Progenitor cell of endocrine pancreas (in vitro differentiated cells): ENCODE results near the gene PCDHGA8. TPM values are rescaled to one million over a fixed set of nuclear protein-coding genes. Genes with fewer than 3 reads are reported as not detected.
"Not testable (repeated sequence)": the region's sequence is repeated elsewhere in the genome, so short reads cannot be mapped to it uniquely, and the experiment has no call there.

Source experiments
- DNase-seq: peaks from one replicate; pipeline ENCODE4 v3.0.0; 2021; ENCODE audit warnings: low spot score; ENCODE audit not compliant: unreplicated experiment
- H3K27ac Mint-ChIP-seq: 2 replicates; pipeline ENCODE4 v1.8.0; 2021; ENCODE audit warnings: mild to moderate bottlenecking, moderate library complexity, mixed read lengths
- H3K27me3 Mint-ChIP-seq: 2 replicates; pipeline ENCODE4 v1.8.0; 2021; ENCODE audit warnings: mixed read lengths
- H3K36me3 Mint-ChIP-seq: 2 replicates; pipeline ENCODE4 v1.8.0; 2022; ENCODE audit warnings: mixed read lengths; ENCODE audit not compliant: insufficient read depth
- H3K4me1 Mint-ChIP-seq: 2 replicates; pipeline ENCODE4 v1.8.0; 2021; ENCODE audit warnings: low read depth, mixed read lengths
- H3K4me3 Mint-ChIP-seq: 2 replicates; pipeline ENCODE4 v1.8.0; 2021; ENCODE audit warnings: low read depth, mild to moderate bottlenecking, moderate library complexity, mixed read lengths
- H3K9me3 Mint-ChIP-seq: 2 replicates; pipeline ENCODE4 v1.8.0; 2021; ENCODE audit warnings: low read depth, mixed read lengths
- CTCF ChIP-seq: fragments of 200-600 bp; sonication (generic); IDR thresholded peaks from one replicate; pipeline ENCODE4 v1.5.0; 2021; ENCODE audit warnings: antibody characterized with exemption, mild to moderate bottlenecking; ENCODE audit not compliant: unreplicated experiment
- total RNA-seq: library from RNA; stranded (reverse); gene quantifications from 2 replicates; pipeline ENCODE4 v1.2.1, GENCODE V29; 2021

The PCDHGA8 gene
- total RNA-seq, 1 donor from 2014 or later: 1.5 TPM

DNA sequence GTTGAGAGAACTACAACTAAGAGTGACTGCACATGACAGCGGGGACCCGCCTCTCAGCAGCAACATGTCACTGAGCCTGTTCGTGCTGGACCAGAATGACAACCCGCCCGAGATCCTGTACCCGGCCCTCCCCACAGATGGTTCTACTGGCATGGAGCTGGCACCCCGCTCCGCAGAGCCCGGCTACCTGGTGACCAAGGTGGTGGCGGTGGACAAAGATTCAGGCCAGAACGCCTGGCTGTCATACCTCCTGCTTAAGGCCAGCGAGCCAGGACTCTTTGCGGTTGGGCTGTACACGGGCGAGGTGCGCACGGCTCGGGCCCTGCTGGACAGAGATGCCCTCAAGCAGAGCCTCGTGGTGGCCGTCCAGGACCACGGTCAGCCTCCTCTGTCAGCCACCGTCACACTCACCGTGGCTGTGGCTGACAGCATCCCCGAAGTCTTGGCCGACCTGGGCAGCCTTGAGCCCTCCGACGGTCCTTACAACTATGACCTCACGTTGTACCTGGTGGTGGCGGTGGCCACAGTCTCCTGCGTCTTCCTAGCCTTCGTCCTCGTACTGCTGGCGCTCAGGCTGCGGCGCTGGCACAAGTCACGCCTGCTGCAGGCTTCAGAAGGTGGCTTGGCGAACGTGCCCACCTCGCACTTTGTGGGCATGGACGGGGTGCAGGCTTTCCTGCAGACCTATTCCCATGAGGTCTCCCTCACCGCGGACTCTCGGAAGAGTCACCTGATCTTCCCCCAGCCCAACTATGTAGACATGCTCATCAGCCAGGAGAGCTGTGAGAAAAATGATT, 7.8 kb upstream of the PCDHGA8 start:
- Mint-ChIP-seq H3K4me1 (no peaks in the 10 kb centered on the region), H3K9me3 (peaks cover 51% of the 10 kb centered on the region), H3K4me3 (no peak overlapping the region), H3K27ac (no peak overlapping the region), H3K27me3 (no peaks in the 10 kb centered on the region), H3K36me3 (peaks cover 16% of the 10 kb centered on the region)
- no peak for TF ChIP-seq CTCF
- DNase-seq: no peak

DNA sequence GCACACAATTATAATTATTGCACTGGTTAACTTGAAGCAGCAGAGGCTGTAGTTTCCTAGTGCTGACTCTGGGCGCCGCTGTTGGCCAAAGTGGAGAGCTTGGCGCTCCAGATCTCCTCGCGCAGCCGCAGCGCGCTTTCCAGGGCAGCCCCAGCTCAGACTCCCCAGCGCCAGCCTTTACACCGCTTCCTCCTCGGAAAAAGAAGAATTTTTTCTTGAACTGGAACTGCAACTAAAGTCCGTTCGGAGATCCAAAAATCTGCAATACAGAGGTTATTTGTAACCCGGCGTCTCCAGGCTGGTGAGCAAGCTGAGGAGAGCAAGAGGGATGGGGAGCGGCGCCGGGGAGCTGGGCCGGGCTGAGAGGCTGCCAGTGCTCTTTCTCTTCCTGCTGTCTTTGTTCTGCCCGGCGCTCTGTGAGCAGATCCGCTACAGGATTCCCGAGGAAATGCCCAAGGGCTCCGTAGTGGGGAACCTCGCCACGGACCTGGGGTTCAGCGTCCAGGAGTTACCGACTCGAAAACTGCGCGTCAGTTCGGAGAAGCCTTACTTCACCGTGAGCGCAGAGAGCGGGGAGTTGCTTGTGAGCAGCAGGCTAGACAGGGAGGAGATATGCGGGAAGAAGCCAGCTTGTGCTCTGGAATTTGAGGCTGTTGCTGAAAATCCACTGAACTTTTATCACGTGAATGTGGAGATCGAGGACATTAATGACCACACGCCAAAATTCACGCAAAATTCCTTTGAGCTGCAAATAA, 4.7 kb upstream of the PCDHGA8 start, which contains the start of gene PCDHGB4:
Gene PCDHGB4 (plus strand): TSS at position 142 of the 755 bp plus-strand sequence. CDS start 187 bp downstream, at position 329.
- H3K27me3 Mint-ChIP-seq, DNase-seq, H3K4me1 Mint-ChIP-seq: not testable (repeated sequence)
- Mint-ChIP-seq H3K36me3 (peaks cover 34% of the 10 kb centered on the region), H3K4me3 (peak within 1 kb of the TSS; percentile 76), H3K9me3 (peaks cover 58% of the 10 kb centered on the region), H3K27ac (peak within 1 kb of the TSS; percentile 77)
- TF ChIP-seq CTCF: peak; percentile 49

DNA sequence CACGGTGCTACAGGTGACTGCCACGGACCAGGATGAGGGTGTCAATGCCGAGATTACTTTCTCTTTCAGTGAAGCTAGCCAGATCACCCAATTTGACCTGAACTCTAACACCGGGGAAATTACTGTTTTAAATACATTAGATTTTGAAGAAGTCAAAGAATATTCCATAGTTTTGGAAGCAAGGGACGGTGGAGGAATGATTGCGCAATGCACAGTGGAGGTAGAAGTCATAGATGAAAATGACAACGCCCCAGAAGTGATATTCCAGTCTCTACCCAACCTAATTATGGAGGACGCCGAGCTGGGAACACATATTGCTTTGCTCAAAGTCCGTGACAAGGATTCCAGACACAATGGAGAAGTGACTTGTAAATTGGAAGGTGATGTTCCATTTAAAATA, 3.8 kb upstream of the PCDHGA8 start:
- peak overlapping the region; percentile 16 for H3K27ac Mint-ChIP-seq
- H3K36me3 Mint-ChIP-seq: peaks cover 39% of the 10 kb centered on the region
- TF ChIP-seq CTCF: no peak
- H3K4me3 Mint-ChIP-seq: peak overlapping the region; percentile 11
- peaks cover 58% of the 10 kb centered on the region for H3K9me3 Mint-ChIP-seq
- H3K27me3 Mint-ChIP-seq: no peaks in the 10 kb centered on the region
- no peak for DNase-seq
- H3K4me1 Mint-ChIP-seq: no peaks in the 10 kb centered on the region

GRCh38 chr5:141389153-141390042, 3.0 kb upstream of the PCDHGA8 start:
- DNase-seq: no peak
- Mint-ChIP-seq H3K27me3 (no peaks in the 10 kb centered on the region), H3K4me1 (no peaks in the 10 kb centered on the region), H3K36me3 (peaks cover 44% of the 10 kb centered on the region), H3K4me3 (no peak overlapping the region), H3K9me3 (peaks cover 57% of the 10 kb centered on the region), H3K27ac (no peak overlapping the region)
- no peak for TF ChIP-seq CTCF

DNA sequence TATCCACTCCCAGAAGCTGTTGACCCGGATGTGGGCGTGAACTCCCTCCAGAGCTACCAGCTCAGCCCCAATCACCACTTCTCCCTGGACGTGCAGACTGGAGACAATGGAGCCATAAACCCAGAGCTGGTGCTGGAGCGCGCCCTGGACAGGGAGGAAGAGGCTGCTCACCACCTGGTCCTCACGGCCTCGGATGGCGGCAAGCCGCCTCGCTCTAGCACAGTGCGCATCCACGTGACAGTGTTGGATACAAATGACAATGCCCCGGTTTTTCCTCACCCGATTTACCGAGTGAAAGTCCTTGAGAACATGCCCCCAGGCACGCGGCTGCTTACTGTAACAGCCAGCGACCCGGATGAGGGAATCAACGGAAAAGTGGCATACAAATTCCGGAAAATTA, 834 bp downstream of the PCDHGA8 start:
- no peak overlapping the region for H3K4me3 Mint-ChIP-seq
- H3K4me1 Mint-ChIP-seq: no peaks in the 10 kb centered on the region
- peak overlapping the region; percentile 33 for H3K27ac Mint-ChIP-seq
- no peak for DNase-seq
- H3K36me3 Mint-ChIP-seq: peaks cover 50% of the 10 kb centered on the region
- H3K27me3 Mint-ChIP-seq: no peaks in the 10 kb centered on the region
- H3K9me3 Mint-ChIP-seq: peaks cover 52% of the 10 kb centered on the region
- no peak for TF ChIP-seq CTCF

- peak overlapping the region; percentile 41 for H3K27ac Mint-ChIP-seq
- H3K36me3 Mint-ChIP-seq: peaks cover 52% of the 10 kb centered on the region
- DNase-seq, H3K4me1 Mint-ChIP-seq, H3K4me3 Mint-ChIP-seq, H3K27me3 Mint-ChIP-seq: not testable (repeated sequence)
- H3K9me3 Mint-ChIP-seq: peaks cover 50% of the 10 kb centered on the region
These were observed 2.2 kb downstream of the PCDHGA8 start for GRCh38 chr5:141394401-141395187.
